ENCODE data around the gene SHF. TPM values are rescaled to one million over a fixed set of nuclear protein-coding genes. Genes with fewer than 3 reads are reported as not detected.

Gene SHF
- polyA plus RNA-seq, 1 donor (not counting 4 experiments of a cell fraction or from before 2014, with no cell fraction given): 0.24 TPM

DNA sequence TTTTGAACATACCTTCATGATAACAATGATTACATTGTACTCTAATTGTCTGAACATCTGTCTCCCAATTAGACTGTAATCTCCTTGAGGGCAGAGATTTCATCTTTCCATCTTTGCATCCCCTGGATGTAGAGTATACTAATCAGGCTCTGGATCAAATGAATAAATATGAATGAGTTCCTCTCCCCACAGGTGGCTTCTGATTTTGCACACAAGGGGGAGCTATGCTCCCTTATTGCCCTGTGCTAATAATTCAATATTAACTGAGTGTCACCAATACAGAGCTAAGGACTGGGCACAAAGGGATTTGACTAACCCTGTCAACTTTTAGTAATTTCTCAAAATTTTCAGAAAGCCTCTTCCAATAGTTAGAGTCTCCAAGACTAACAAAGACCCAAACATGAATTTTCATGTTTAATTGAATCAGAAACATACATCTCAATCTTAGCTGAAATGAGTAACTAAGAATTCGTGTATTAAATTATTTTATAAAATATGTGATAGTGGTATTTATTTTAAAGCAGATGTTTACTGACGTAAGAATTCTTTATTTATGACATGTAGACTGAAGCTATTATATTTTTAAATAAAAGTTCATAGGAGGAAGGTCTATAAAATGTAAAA lies 61.1 kb downstream of the SHF start:
- Histone ChIP-seq H3K4me2 (ENCODE audit: control insufficient read depth, extremely low read depth, insufficient read depth, low read depth, low read length) (no peak overlapping the region), H3K79me2 (ENCODE audit: control insufficient read depth, insufficient read depth, low read length) (peaks cover 4% of the 10 kb centered on the region), H3K9me3 (ENCODE audit: control insufficient read depth, low read depth, low read length) (no peaks in the 10 kb centered on the region), H3K9me1 (ENCODE audit: control insufficient read depth, extremely low read depth, insufficient read depth, low read length) (no peaks in the 10 kb centered on the region), H4K20me1 (ENCODE audit: control insufficient read depth, extremely low read depth, insufficient read depth, low read length) (peaks cover 3% of the 10 kb centered on the region), H2AFZ (ENCODE audit: control insufficient read depth, low read length) (no peak overlapping the region), H3K4me3 (ENCODE audit: control insufficient read depth in 2 of 3, extremely low read depth in 1 of 3, insufficient read depth in 2 of 3, low read depth in 1 of 3, low read length in 3 of 3) (no peak overlapping the region), H3K27me3 (ENCODE audit: control insufficient read depth, extremely low read depth, insufficient read depth, low read length) (no peaks in the 10 kb centered on the region), H3K9ac (ENCODE audit: control insufficient read depth, extremely low read depth, insufficient read depth, low read length) (no peak overlapping the region), H3K36me3 (ENCODE audit: control insufficient read depth in 2 of 2, extremely low read depth in 1 of 2, insufficient read depth in 2 of 2, low read length in 2 of 2) (no peaks in the 10 kb centered on the region), H3K4me1 (ENCODE audit: control insufficient read depth, extremely low read depth, insufficient read depth, low read length) (peaks cover 17% of the 10 kb centered on the region), H3K27ac (ENCODE audit: control insufficient read depth, insufficient read depth, low read length) (no peak overlapping the region)
- FAIRE-seq (peak; percentile 63), DNase-seq (ENCODE audit: low read depth, low spot score) (no peak)
- dilution Hi-C loops (cut with MboI; ENCODE audit: extremely low pct_ligation_motif_present, low sequenced_read_pairs): no loop called here
- TF ChIP-seq EZH2 (IDR thresholded peaks at IDR 0.05; ENCODE audit: low read length) (no peak), CTCF (optimal IDR thresholded peaks at IDR 0.05 in 1 of 3, IDR thresholded peaks at IDR 0.05 in 1 of 3, conservative IDR thresholded peaks at IDR 0.05 in 1 of 3; ENCODE audit: extremely low read depth in 1 of 3, insufficient read depth in 2 of 3, low read length in 3 of 3) (peak; percentile 68 to 79 (median 73))

GRCh38 chr15:45123397-45123796 lies 64.4 kb downstream of the SHF start:
- no peaks in the 10 kb centered on the region for H3K9me1 ChIP-seq (ENCODE audit: control insufficient read depth, extremely low read depth, insufficient read depth, low read length)
- no peaks in the 10 kb centered on the region for H3K79me2 ChIP-seq (ENCODE audit: control insufficient read depth, insufficient read depth, low read length)
- dilution Hi-C loops (cut with MboI; ENCODE audit: extremely low pct_ligation_motif_present, low sequenced_read_pairs): no loop called here
- H3K4me3 ChIP-seq (ENCODE audit: control insufficient read depth in 2 of 3, extremely low read depth in 1 of 3, insufficient read depth in 2 of 3, low read depth in 1 of 3, low read length in 3 of 3): no peak overlapping the region
- H3K4me1 ChIP-seq (ENCODE audit: control insufficient read depth, extremely low read depth, insufficient read depth, low read length): peaks cover 8% of the 10 kb centered on the region
- no peak for DNase-seq (ENCODE audit: low read depth, low spot score)
- H3K36me3 ChIP-seq (ENCODE audit: control insufficient read depth in 2 of 2, extremely low read depth in 1 of 2, insufficient read depth in 2 of 2, low read length in 2 of 2): peaks cover 0 to 3% of the 10 kb centered on the region in 2 experiments
- H4K20me1 ChIP-seq (ENCODE audit: control insufficient read depth, extremely low read depth, insufficient read depth, low read length): peaks cover 3% of the 10 kb centered on the region
- no peak overlapping the region for H3K27ac ChIP-seq (ENCODE audit: control insufficient read depth, insufficient read depth, low read length)
- FAIRE-seq: no peak
- no peaks in the 10 kb centered on the region for H3K27me3 ChIP-seq (ENCODE audit: control insufficient read depth, extremely low read depth, insufficient read depth, low read length)
- H3K9me3 ChIP-seq (ENCODE audit: control insufficient read depth, low read depth, low read length): no peaks in the 10 kb centered on the region
- H3K9ac ChIP-seq (ENCODE audit: control insufficient read depth, extremely low read depth, insufficient read depth, low read length): no peak overlapping the region
- no peak overlapping the region for H3K4me2 ChIP-seq (ENCODE audit: control insufficient read depth, extremely low read depth, insufficient read depth, low read depth, low read length)
- no peak overlapping the region for H2AFZ ChIP-seq (ENCODE audit: control insufficient read depth, low read length)
- TF ChIP-seq EZH2 (IDR thresholded peaks at IDR 0.05; ENCODE audit: low read length) (no peak), CTCF (optimal IDR thresholded peaks at IDR 0.05 in 1 of 3, IDR thresholded peaks at IDR 0.05 in 1 of 3, conservative IDR thresholded peaks at IDR 0.05 in 1 of 3; ENCODE audit: extremely low read depth in 1 of 3, insufficient read depth in 2 of 3, low read length in 3 of 3) (no peak)

All from keratinocyte (primary cell).